Liver (tissue), 9 donors: ENCODE measurements around the gene FAM117A. TPM values are rescaled to one million over a fixed set of nuclear protein-coding genes. Genes with fewer than 3 reads are reported as not detected.
A peak's percentile ranks its signal among the peaks of the same experiment; 100 is the strongest.

ENCODE experiments used
- DNase-seq: peaks from one replicate; pipeline ENCODE4 v3.0.0-alpha.2; 2017; ENCODE audit warnings: low spot score
- H3K27ac ChIP-seq, 2 donors: one replicate each; pipeline ENCODE4 v1.7.0; 2013; ENCODE audit warnings: inconsistent platforms in 2 of 2, low read length in 2 of 2, control low read depth in 1 of 2, low read depth in 1 of 2, mild to moderate bottlenecking in 1 of 2
- H3K27me3 ChIP-seq, 4 donors: one replicate each; pipeline versions ENCODE4 v1.6.1 to v1.7.0; 2013; ENCODE audit warnings: low read length in 3 of 4, inconsistent platforms in 1 of 4, mild to moderate bottlenecking in 1 of 4, moderate library complexity in 1 of 4; ENCODE audit not compliant: control insufficient read depth in 4 of 4, insufficient read depth in 4 of 4
- H3K36me3 ChIP-seq, 4 donors: one replicate each; pipeline versions ENCODE4 v1.6.1 to v1.7.0; 2013; ENCODE audit warnings: low read length in 3 of 4, mild to moderate bottlenecking in 3 of 4, low read depth in 1 of 4, moderate library complexity in 1 of 4; ENCODE audit not compliant: control insufficient read depth in 4 of 4, insufficient read depth in 3 of 4
- H3K4me1 ChIP-seq, 4 donors: one replicate each; pipeline versions ENCODE4 v1.6.1 to v1.7.0; 2013; ENCODE audit warnings: low read length in 3 of 4, mild to moderate bottlenecking in 3 of 4, moderate library complexity in 1 of 4; ENCODE audit not compliant: control insufficient read depth in 4 of 4, insufficient read depth in 4 of 4
- H3K4me3 ChIP-seq, 3 donors: one replicate each; pipeline versions ENCODE4 v1.6.1 to v1.7.0; 2013; ENCODE audit warnings: low read length in 3 of 3, control low read depth in 1 of 3, low read depth in 1 of 3, mild to moderate bottlenecking in 1 of 3
- H3K9ac ChIP-seq, 2 donors: one replicate each; pipeline ENCODE4 v1.7.0; 2013; ENCODE audit warnings: low read length in 2 of 2, mild to moderate bottlenecking in 2 of 2, moderate library complexity in 2 of 2, control low read depth in 1 of 2, low read depth in 1 of 2
- H3K9me3 ChIP-seq, 4 donors: one replicate each; pipeline versions ENCODE4 v1.6.1 to v1.7.0; 2013; ENCODE audit warnings: low read length in 3 of 4; ENCODE audit not compliant: control insufficient read depth in 4 of 4
- CTCF ChIP-seq: fragments of 150-350 bp; IDR thresholded peaks from 2 replicates; pipeline ENCODE4 v1.5.1; 2017; ENCODE audit warnings: improper control_type of control experiment, low read depth, low read length; ENCODE audit not compliant: missing input control
- EGR1 ChIP-seq, 2 donors: IDR thresholded peaks; 2 replicates each; pipeline ENCODE4 v1.6.1; 2016 to 2018; ENCODE audit warnings: antibody characterized with exemption in 2 of 2, low read depth in 2 of 2
- FOXA1 ChIP-seq: IDR thresholded peaks from 2 replicates; pipeline ENCODE4 v1.6.1; 2016; ENCODE audit warnings: antibody characterized with exemption
- FOXA2 ChIP-seq: IDR thresholded peaks from 2 replicates; pipeline ENCODE4 v1.6.1; 2016; ENCODE audit warnings: antibody characterized with exemption
- GABPA ChIP-seq, 2 donors: IDR thresholded peaks in 1 of 2; conservative IDR thresholded peaks in 1 of 2; 2 replicates each; pipeline ENCODE4 v1.6.1; 2016; ENCODE audit warnings: antibody characterized with exemption in 2 of 2, mild to moderate bottlenecking in 1 of 2, moderate library complexity in 1 of 2
- HNF4A ChIP-seq, 2 donors: conservative IDR thresholded peaks; 2 replicates each; pipeline ENCODE4 v1.6.1; 2016; ENCODE audit warnings: antibody characterized with exemption in 2 of 2, mild to moderate bottlenecking in 2 of 2
- JUND ChIP-seq, 2 donors: IDR thresholded peaks; 2 replicates each; pipeline ENCODE4 v1.6.1; 2016; ENCODE audit warnings: antibody characterized with exemption in 2 of 2
- MAX ChIP-seq: IDR thresholded peaks from 2 replicates; pipeline ENCODE4 v1.6.1; 2016; ENCODE audit warnings: antibody characterized with exemption
- NR2F2 ChIP-seq: IDR thresholded peaks from 2 replicates; pipeline ENCODE4 v1.6.1; 2016; ENCODE audit warnings: antibody characterized with exemption
- RAD21 ChIP-seq, 2 donors: IDR thresholded peaks; 2 replicates each; pipeline ENCODE4 v1.6.1; 2016; ENCODE audit warnings: antibody characterized with exemption in 2 of 2, mild to moderate bottlenecking in 2 of 2
- RXRA ChIP-seq, 2 donors: IDR thresholded peaks; 2 replicates each; pipeline ENCODE4 v1.6.1; 2017 to 2018; ENCODE audit warnings: antibody characterized with exemption in 2 of 2, mild to moderate bottlenecking in 1 of 2
- SP1 ChIP-seq: IDR thresholded peaks from 2 replicates; pipeline ENCODE4 v1.6.1; 2018; ENCODE audit warnings: antibody characterized with exemption, mild to moderate bottlenecking
- TAF1 ChIP-seq: conservative IDR thresholded peaks from 2 replicates; pipeline ENCODE4 v1.6.1; 2016; ENCODE audit warnings: antibody characterized with exemption, mild to moderate bottlenecking
- YY1 ChIP-seq: IDR thresholded peaks from 2 replicates; pipeline ENCODE4 v1.6.1; 2016; ENCODE audit warnings: antibody characterized with exemption, mild to moderate bottlenecking
- WGBS: extraction: QIAGEN DNeasy Blood & Tissue Kit; methylation state at CpG from one replicate; pipeline ENCODE4 v1.1.7; 2013; 5-methylcytosine and 5-hydroxymethylcytosine counted together
- polyA plus RNA-seq, 2 donors: library from polyadenylated mRNA; stranded (reverse) in 1 of 2; unstranded in 1 of 2; fragments of 200-250 nt in 1 of 2; fragments of >200 nt in 1 of 2; fragmentation: Nextera tagmentation in 1 of 2; extraction: Ambion mirVana in 1 of 2; gene quantifications; one replicate each; pipeline versions ENCODE4 v1.2.1 to v1.2.3, GENCODE V29; 2013 to 2015
- total RNA-seq, 2 donors: library from RNA; depleted of rRNA; stranded (reverse); fragments of >200 nt; gene quantifications; one replicate each; pipeline ENCODE4 v1.2.3, GENCODE V29; 2014
- TF ChIP-seq, protein P1 (sequence below): IDR thresholded peaks from 2 replicates; pipeline ENCODE4 v1.6.1; 2016; ENCODE audit warnings: antibody characterized with exemption, mild to moderate bottlenecking
- TF ChIP-seq, protein P2 (sequence below): IDR thresholded peaks from 2 replicates; pipeline ENCODE4 v1.6.1; 2016; ENCODE audit warnings: antibody characterized with exemption
- TF ChIP-seq, protein P3 (sequence below): IDR thresholded peaks from 2 replicates; pipeline ENCODE4 v1.6.1; 2016; ENCODE audit warnings: antibody characterized with exemption
- donor health status: healthy.
- donor health status: healthy.
- donor health status: healthy.
- donor health status: healthy.
- donor health status: healthy.

The FAM117A gene
- total and polyA plus RNA-seq, 4 donors = 4.5 to 39.3 (median 5.5) TPM

- Histone ChIP-seq H3K9ac (no peak overlapping the region), H3K27ac (peak overlapping the region in 1 of 2 donors; percentile 39), H3K4me3 (no peak overlapping the region), H3K4me1 (peaks cover 2 to 26% (median 16%) of the 10 kb centered on the region in 4 donors), H3K36me3 (no peaks in the 10 kb centered on the region), H3K9me3 (no peaks in the 10 kb centered on the region), H3K27me3 (no peaks in the 10 kb centered on the region)
- 67% methylated on average over 3 of the region's 3 CpGs for WGBS
- TF ChIP-seq GABPA (IDR thresholded peaks at IDR 0.05 in 1 of 2, conservative IDR thresholded peaks at IDR 0.05 in 1 of 2) (no peak), NR2F2 (no peak), SP1 (no peak), YY1 (no peak), MAX (no peak), FOXA1 (no peak), RAD21 (IDR thresholded peaks at IDR 0.05) (no peak)
- TF ChIP-seq, protein P1, sequence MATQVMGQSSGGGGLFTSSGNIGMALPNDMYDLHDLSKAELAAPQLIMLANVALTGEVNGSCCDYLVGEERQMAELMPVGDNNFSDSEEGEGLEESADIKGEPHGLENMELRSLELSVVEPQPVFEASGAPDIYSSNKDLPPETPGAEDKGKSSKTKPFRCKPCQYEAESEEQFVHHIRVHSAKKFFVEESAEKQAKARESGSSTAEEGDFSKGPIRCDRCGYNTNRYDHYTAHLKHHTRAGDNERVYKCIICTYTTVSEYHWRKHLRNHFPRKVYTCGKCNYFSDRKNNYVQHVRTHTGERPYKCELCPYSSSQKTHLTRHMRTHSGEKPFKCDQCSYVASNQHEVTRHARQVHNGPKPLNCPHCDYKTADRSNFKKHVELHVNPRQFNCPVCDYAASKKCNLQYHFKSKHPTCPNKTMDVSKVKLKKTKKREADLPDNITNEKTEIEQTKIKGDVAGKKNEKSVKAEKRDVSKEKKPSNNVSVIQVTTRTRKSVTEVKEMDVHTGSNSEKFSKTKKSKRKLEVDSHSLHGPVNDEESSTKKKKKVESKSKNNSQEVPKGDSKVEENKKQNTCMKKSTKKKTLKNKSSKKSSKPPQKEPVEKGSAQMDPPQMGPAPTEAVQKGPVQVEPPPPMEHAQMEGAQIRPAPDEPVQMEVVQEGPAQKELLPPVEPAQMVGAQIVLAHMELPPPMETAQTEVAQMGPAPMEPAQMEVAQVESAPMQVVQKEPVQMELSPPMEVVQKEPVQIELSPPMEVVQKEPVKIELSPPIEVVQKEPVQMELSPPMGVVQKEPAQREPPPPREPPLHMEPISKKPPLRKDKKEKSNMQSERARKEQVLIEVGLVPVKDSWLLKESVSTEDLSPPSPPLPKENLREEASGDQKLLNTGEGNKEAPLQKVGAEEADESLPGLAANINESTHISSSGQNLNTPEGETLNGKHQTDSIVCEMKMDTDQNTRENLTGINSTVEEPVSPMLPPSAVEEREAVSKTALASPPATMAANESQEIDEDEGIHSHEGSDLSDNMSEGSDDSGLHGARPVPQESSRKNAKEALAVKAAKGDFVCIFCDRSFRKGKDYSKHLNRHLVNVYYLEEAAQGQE = no peak
- TF ChIP-seq, protein P2, sequence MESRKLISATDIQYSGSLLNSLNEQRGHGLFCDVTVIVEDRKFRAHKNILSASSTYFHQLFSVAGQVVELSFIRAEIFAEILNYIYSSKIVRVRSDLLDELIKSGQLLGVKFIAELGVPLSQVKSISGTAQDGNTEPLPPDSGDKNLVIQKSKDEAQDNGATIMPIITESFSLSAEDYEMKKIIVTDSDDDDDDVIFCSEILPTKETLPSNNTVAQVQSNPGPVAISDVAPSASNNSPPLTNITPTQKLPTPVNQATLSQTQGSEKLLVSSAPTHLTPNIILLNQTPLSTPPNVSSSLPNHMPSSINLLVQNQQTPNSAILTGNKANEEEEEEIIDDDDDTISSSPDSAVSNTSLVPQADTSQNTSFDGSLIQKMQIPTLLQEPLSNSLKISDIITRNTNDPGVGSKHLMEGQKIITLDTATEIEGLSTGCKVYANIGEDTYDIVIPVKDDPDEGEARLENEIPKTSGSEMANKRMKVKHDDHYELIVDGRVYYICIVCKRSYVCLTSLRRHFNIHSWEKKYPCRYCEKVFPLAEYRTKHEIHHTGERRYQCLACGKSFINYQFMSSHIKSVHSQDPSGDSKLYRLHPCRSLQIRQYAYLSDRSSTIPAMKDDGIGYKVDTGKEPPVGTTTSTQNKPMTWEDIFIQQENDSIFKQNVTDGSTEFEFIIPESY = no peak
- TF ChIP-seq, protein P3, sequence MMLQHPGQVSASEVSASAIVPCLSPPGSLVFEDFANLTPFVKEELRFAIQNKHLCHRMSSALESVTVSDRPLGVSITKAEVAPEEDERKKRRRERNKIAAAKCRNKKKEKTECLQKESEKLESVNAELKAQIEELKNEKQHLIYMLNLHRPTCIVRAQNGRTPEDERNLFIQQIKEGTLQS = no peak
- DNase-seq = no peak
Observed at GRCh38 chr17:49741692-49742076, 22.2 kb downstream of the FAM117A start.

DNA sequence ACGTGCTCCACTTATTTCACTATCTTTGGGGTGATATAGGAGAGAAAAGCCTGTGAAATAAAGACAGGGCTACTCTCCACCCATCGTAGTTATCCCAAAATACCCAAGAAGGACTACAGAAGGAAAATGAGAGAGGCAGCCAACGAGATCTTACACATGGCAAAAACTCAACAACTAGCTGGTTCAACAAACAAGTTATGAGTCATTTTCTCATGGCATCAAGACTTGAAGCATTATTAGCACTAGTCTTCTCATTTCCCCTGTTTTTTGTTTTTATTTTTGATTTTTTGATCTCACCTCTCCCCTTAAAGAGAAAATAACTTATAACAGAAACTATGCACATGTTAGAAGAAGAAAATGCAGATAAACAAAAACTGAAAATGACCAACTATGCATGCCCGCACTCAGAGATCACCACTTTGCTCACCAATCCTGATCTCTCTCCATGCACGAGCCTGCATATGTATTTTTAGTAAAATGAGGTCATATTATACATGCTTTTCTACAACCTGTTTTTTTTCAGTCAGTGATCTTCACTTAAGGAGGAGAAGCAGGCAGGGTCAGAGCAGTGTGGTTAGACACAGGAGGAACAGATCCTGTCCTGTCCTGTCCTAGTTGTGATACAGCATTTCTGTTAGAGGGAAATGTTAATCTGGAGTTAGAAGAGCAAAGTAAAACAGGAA is 22.8 kb downstream of the FAM117A start:
- Histone ChIP-seq H3K9ac (no peak overlapping the region), H3K27ac (peak overlapping the region; percentile 21 to 39), H3K27me3 (no peaks in the 10 kb centered on the region), H3K4me3 (no peak overlapping the region), H3K36me3 (no peaks in the 10 kb centered on the region), H3K9me3 (no peaks in the 10 kb centered on the region), H3K4me1 (peaks cover 2 to 24% (median 16%) of the 10 kb centered on the region in 4 donors)
- no peak for DNase-seq
- WGBS = 78% methylated on average over 5 of the region's 5 CpGs
- TF ChIP-seq, protein P2 = no peak
- TF ChIP-seq HNF4A (conservative IDR thresholded peaks at IDR 0.05) (no peak), EGR1 (IDR thresholded peaks at IDR 0.05; ENCODE audit: low read depth in 2 of 2) (no peak), CTCF (no peak), JUND (IDR thresholded peaks at IDR 0.05) (no peak), NR2F2 (no peak), FOXA2 (no peak), RXRA (IDR thresholded peaks at IDR 0.05) (no peak), TAF1 (no peak)
- TF ChIP-seq, protein P1 = no peak
- TF ChIP-seq, protein P3 = no peak
